Sigmoid colon (tissue), 4 donors: ENCODE measurements around the gene AK5.

Experiments
- EP300 ChIP-seq, 4 donors: sonication (generic); formaldehyde crosslinking; IDR thresholded peaks; one replicate each; pipeline ENCODE4 v1.6.1; 2017; ENCODE audit warnings: antibody characterized with exemption in 4 of 4
- POLR2AphosphoS5 ChIP-seq, 4 donors: sonication (generic); formaldehyde crosslinking; IDR thresholded peaks; one replicate each; pipeline ENCODE4 v1.6.1; 2017; ENCODE audit warnings: antibody characterized with exemption in 4 of 4

GRCh38 chr1:77543822-77544448 lies 262.1 kb downstream of the AK5 start:
- TF ChIP-seq POLR2AphosphoS5 (IDR thresholded peaks at IDR 0.05) (no peak), EP300 (IDR thresholded peaks at IDR 0.05) (no peak)
